Activated naive CD8-positive, alpha-beta T cell treated with anti-CD3 and anti-CD28 coated beads, Interleukin-2, amount 50 U/mL, for 16 hours (primary cell): ENCODE results near the gene GOLGA6C.
"Not testable (repeated sequence)": the region's sequence is repeated elsewhere in the genome, so short reads cannot be mapped to it uniquely, and the experiment has no call there.

Experiments
- DNase-seq: peaks from one replicate; pipeline ENCODE4 v3.0.0-alpha.2; 2020; ENCODE audit warnings: low read depth, low spot score

Gene GOLGA6C

GRCh38 chr15:75227663-75228280 is 30.4 kb upstream of the GOLGA6C start:
- DNase-seq = no peak

- DNase-seq = no peak
Observed at GRCh38 chr15:75228787-75229186, 29.3 kb upstream of the GOLGA6C start.

GRCh38 chr15:75229191-75230015 is 28.7 kb upstream of the GOLGA6C start:
- DNase-seq = no peak

- no peak for DNase-seq
Observed at GRCh38 chr15:75230016-75230343, 28.2 kb upstream of the GOLGA6C start.

GRCh38 chr15:75230551-75231371 is 27.4 kb upstream of the GOLGA6C start:
- DNase-seq = no peak

GRCh38 chr15:75231836-75232235 is 26.3 kb upstream of the GOLGA6C start:
- DNase-seq = no peak

- no peak for DNase-seq
Observed at GRCh38 chr15:75232252-75232813, 25.8 kb upstream of the GOLGA6C start.

GRCh38 chr15:75232826-75233503 is 25.2 kb upstream of the GOLGA6C start:
- no peak for DNase-seq

GRCh38 chr15:75233504-75234190 is 24.5 kb upstream of the GOLGA6C start:
- no peak for DNase-seq

- DNase-seq = no peak
Observed at GRCh38 chr15:75234191-75234810, 23.8 kb upstream of the GOLGA6C start.

- no peak for DNase-seq
Observed at GRCh38 chr15:75235051-75235673, 23.0 kb upstream of the GOLGA6C start.

GRCh38 chr15:75235760-75236729 is 22.1 kb upstream of the GOLGA6C start:
- no peak for DNase-seq

GRCh38 chr15:75237316-75237982 is 20.7 kb upstream of the GOLGA6C start:
- DNase-seq = no peak

- no peak for DNase-seq
Observed at GRCh38 chr15:75238150-75238549, 20.0 kb upstream of the GOLGA6C start.

- DNase-seq = not testable (repeated sequence)
Observed at GRCh38 chr15:75245741-75246140, 12.4 kb upstream of the GOLGA6C start.

GRCh38 chr15:75248991-75249390 is 9.1 kb upstream of the GOLGA6C start:
- not testable (repeated sequence) for DNase-seq

- no peak for DNase-seq
Observed at GRCh38 chr15:75249726-75250125, 8.4 kb upstream of the GOLGA6C start.

GRCh38 chr15:75251343-75251742 is 6.8 kb upstream of the GOLGA6C start:
- not testable (repeated sequence) for DNase-seq
